Measurements from ENCODE around the gene CLK3. TPM values are rescaled to one million over a fixed set of nuclear protein-coding genes. Genes with fewer than 3 reads are reported as not detected.
"Not testable (repeated sequence)": the region's sequence is repeated elsewhere in the genome, so short reads cannot be mapped to it uniquely, and the experiment has no call there.

CLK3 gene
- total RNA-seq, 4 donors from 2014 or later, result 46.8 to 105 (median 58.0) TPM

DNA sequence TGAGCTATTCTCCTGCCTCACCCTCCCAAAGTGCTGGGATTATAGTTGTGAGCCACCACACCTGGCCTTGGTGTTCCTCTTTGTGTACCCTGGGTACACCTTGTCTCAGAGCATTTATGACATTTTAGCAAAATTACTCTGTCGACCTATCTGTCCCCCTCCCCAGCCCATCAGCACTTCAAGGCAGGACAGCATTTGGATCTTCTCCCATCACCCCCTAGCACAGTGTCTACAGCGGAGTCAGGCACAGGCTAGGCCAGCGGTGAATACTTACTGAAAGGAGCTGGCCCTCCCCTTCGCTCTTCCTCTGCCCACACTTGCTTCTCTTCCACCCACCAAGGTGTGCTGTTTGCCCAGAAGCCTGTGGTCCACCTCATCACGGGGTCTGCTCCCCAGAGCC is 20.4 kb upstream of the CLK3 start:
- Histone ChIP-seq H3K4me1 (peaks cover 4 to 24% (median 15%) of the 10 kb centered on the region in 3 donors), H3K4me3 (no peak overlapping the region), H3K27me3 (no peaks in the 10 kb centered on the region), H3K27ac (no peak overlapping the region), H3K36me3 (peaks cover 11 to 62% (median 19%) of the 10 kb centered on the region in 3 donors), H3K9me3 (no peaks in the 10 kb centered on the region)
- WGBS, 2 donors, result 67 to 90% methylated on average over 1 to 5 of the region's 5 CpGs
- TF ChIP-seq POLR2A (IDR thresholded peaks at IDR 0.05), result no peak
- TF ChIP-seq CTCF (IDR thresholded peaks at IDR 0.05), result no peak
- intact Hi-C loops (cut with DNase I), result no loop called here
- no peak for DNase-seq

DNA sequence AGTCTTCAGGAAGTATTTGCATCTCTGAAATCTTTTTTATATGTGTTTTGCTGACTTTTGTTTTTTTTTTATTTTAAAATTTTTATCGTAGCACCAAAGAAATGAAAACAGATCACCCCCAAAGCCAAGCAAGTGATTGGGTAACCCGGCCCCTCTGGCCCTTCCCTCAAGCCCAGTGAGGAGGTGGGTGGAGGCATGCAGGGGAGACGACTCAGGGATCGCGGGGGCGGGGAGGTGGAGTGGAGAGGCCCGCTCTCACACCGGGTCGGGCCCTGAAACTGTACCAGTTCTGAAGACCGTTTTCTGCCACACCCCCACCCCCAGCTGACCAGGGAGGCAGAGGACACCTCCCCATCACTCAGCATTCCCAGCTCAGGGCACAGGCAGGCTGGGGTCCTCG is 18.9 kb upstream of the CLK3 start:
- H3K9me3 ChIP-seq; DNase-seq; H3K27me3 ChIP-seq; H3K27ac ChIP-seq; H3K4me3 ChIP-seq; intact Hi-C loops (cut with DNase I): not testable (repeated sequence)
- Histone ChIP-seq H3K36me3 (peaks cover 6 to 47% (median 16%) of the 10 kb centered on the region in 3 donors), H3K4me1 (peaks cover 4 to 24% (median 15%) of the 10 kb centered on the region in 3 donors)
- WGBS, 2 donors, result 100% methylated on average over 1 of the region's 11 CpGs; no CpG with 5 or more reads in 1 of the 2 donors

DNA sequence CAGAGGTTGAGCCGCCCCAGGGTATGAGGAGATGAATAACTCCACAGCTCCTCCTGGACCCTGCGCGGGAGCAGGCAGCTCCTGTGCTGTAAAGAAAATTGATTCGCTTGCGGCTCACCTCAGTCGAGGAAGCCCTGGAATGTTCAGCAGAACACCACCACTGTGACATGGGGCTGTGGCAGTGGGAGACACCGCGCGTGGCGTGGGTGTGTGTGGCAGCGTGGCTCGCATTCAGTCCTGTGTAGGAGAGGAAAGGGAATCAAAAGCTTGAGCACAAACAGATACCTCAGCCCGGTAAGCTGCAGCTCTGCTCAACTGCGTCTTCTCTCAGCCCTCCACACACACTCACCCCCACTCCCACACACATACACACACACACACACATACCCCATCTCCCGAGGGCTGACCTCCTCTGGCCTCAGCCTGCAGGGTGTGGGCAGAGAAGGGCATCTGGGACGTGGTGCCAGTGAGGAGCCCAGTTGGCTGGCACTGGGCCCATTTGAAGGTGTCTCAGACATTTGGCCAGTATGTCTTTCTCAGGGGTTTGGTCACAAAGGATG is 18.4 kb upstream of the CLK3 start:
- 96% methylated on average over 9 of the region's 16 CpGs; no CpG with 5 or more reads in 1 of the 2 donors for WGBS, 2 donors
- H3K9me3 ChIP-seq; intact Hi-C loops (cut with DNase I); H3K27ac ChIP-seq; H3K27me3 ChIP-seq; DNase-seq; H3K4me3 ChIP-seq: not testable (repeated sequence)
- peaks cover 4 to 24% (median 15%) of the 10 kb centered on the region in 3 donors for H3K4me1 ChIP-seq
- H3K36me3 ChIP-seq, result peaks cover 2 to 42% (median 12%) of the 10 kb centered on the region in 3 donors

GRCh38 chr15:74598126-74598842 is 17.4 kb upstream of the CLK3 start:
- H3K4me1 ChIP-seq, result peaks cover 4 to 24% (median 15%) of the 10 kb centered on the region in 3 donors
- peak; percentile 69 for DNase-seq
- peaks cover 0 to 32% (median 3%) of the 10 kb centered on the region in 3 donors for H3K36me3 ChIP-seq
- peak overlapping the region; percentile 73 to 87 (median 84) for H3K27ac ChIP-seq
- 0 to 3% methylated on average over 9 to 12 of the region's 26 CpGs for WGBS, 2 donors
- peak overlapping the region; percentile 47 to 75 (median 58) for H3K4me3 ChIP-seq
- H3K27me3 ChIP-seq, result no peaks in the 10 kb centered on the region
- TF ChIP-seq POLR2A (IDR thresholded peaks at IDR 0.05) (peak in 2 of 4 donors; percentile 43 to 67), CTCF (IDR thresholded peaks at IDR 0.05) (no peak)
- H3K9me3 ChIP-seq, result no peaks in the 10 kb centered on the region
- intact Hi-C loops (cut with DNase I), result no loop called here

DNA sequence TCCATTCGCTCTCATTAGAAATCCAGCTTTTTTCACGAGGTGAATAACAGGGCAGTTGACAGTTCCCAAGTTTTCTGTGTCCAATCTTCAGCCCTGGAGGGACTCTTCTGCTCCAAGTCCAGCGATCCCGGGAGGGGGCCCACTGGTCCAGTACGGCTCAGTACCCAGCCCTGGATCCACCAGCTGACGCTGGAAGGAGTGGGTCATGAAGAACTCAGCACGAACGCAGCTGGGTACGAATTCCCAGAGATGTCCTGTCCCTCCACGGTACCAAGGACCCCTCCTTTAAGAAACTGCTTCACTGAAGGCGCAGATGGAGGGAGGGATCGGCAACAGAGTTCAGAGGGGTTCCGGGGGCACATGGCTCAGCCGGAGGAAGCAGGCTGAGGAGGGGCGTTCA is 16.5 kb upstream of the CLK3 start:
- H3K36me3 ChIP-seq, result peaks cover 0 to 23% (median 0%) of the 10 kb centered on the region in 3 donors
- DNase-seq, result no peak
- WGBS, 2 donors, result 75 to 92% methylated on average over 10 to 13 of the region's 15 CpGs
- H3K4me1 ChIP-seq, result peaks cover 4 to 24% (median 15%) of the 10 kb centered on the region in 3 donors
- intact Hi-C loops (cut with DNase I), result no loop called here
- H3K9me3 ChIP-seq, result no peaks in the 10 kb centered on the region
- H3K27me3 ChIP-seq, result no peaks in the 10 kb centered on the region
- TF ChIP-seq CTCF (IDR thresholded peaks at IDR 0.05), result no peak
- no peak for TF ChIP-seq POLR2A (IDR thresholded peaks at IDR 0.05)
- H3K4me3 ChIP-seq, result peak overlapping the region; percentile 47 to 75 (median 58)
- peak overlapping the region in 3 of 4 donors; percentile 73 to 87 (median 86) for H3K27ac ChIP-seq

All from esophagus squamous epithelium (tissue), 5 donors.